LoVo (cell line): Measurements from ENCODE around the gene SNX30.

Experiments used
- DNase-seq: peaks from one replicate; pipeline ENCODE4 v3.0.0-alpha.2; 2016; ENCODE audit warnings: low spot score

The SNX30 gene

DNA sequence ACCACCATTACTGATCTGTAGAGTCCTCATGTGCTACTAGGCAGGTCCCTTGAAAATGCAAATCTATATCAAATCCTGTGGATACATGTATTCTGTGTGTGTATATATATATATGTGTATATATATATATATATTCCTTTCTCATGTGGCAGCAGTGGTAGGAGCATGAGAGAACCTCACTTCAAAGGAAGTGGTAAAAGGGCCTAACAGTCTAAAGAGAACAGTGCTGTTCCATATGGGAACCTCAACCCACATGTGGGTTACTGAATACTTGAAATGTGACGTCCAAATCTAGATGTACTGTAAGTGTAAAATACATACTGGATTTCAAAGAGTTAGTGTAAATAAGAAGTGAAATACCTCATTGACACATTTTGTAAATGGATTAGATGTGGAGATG is 134.8 kb downstream of the SNX30 start:
- no peak for DNase-seq

DNA sequence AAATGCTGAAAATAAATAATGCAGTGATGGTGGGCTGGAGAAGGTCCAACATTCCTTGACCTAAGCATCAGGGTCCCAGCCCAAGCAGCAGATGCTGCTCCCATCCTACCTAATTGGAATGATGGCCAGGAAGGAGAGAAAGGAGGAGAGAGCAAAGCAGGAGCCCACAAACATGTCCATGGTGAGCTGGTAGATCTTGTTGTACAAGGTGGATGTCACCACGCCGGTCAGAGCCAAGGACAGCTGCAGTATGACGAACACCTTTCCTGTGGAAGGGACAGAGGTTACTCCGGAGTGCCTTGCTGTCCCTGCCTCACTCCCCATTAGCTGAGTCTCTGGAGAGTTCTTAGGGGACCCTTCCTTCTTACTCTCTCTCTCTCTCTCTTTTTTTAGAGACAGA is 135.8 kb downstream of the SNX30 start:
- DNase-seq = no peak

DNA sequence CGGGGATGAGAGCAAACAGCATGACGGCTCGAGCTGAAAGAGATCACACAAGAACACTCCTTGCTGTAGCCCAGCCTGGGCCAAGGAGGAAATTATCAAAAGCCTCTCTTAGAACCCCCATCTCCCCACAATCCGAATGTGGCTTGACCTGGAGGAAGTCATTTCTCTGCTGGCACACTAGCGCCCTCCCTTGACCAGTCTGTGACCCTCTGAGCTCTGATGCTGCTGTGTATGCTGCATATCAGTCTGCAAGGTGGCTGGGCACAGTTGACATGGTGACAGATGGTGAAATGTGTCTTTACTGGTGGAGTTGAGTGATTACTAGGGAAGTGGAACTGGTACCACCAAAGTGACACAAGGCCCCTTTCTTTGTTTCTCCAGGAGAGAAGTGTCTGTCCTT is 136.8 kb downstream of the SNX30 start:
- no peak for DNase-seq

GRCh38 chr9:112890106-112891081 is 139.8 kb downstream of the SNX30 start, which contains the start of gene SLC46A2:
Gene SLC46A2, minus strand, starts transcription at chr9:112890876. Its CDS starts 195 bp downstream, at chr9:112890681.
- DNase-seq = no peak

DNA sequence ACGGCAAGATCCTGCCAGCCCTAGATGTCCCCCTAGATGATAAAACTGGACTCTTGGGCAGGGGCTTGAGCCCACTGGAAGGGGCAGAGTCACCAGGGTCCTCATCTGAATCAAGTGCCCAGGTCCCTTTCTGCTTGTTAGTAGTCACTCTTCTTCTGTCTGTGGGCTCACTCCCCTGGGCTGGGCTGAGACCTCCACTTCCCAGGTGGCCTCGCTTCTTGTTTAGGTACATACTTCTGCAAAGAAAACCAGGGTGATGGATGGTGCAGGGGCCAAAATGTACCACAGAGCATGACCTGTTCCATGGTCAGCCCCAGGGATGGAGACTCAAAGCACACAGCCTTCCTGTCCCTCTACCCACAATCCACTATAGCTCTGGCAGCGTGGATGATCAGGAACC is 141.0 kb downstream of the SNX30 start:
- no peak for DNase-seq

GRCh38 chr9:112892981-112893380 is 142.4 kb downstream of the SNX30 start:
- DNase-seq = no peak

DNA sequence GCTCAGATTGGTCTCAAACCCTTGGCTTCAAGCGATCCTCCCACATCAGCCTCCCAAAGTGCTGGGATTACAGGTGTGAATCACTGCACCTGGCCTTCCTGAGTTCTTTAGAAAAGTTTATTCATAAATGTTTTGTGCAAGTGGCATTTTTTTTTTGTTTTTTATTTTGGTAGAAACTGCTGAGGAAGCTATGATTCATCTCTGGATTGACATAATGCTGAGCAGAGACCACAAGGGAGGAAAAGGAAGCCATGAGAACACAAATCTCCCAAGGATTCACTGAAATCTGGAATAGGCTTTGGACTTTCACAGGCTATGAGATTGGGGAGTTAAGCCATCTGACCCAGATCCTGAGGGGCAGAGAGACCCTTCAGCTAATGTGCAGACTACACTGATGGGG is 143.5 kb downstream of the SNX30 start:
- no peak for DNase-seq

DNA sequence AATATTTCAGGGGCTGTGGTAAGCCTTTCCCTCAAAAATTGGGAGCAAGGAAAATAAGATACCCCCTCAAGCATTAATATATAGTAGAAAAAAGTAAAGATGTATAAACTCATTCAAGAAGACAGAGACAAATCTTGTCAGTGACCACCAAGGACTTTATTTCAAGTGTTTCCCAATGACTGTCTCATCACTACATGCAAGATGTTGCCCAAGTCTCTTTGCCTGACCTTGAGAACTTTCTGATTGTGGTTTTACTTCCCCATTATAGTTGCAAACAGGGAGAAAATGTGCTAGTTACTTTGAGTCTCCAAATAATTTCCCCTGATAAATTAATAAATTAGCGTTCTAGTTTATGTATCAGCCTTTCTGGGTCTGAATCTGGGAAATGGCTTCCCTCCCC is 144.1 kb downstream of the SNX30 start:
- DNase-seq = no peak

GRCh38 chr9:112896131-112896530 is 145.6 kb downstream of the SNX30 start:
- DNase-seq = no peak

- no peak for DNase-seq
Measured at GRCh38 chr9:112898872-112899311, 148.3 kb downstream of the SNX30 start.

DNA sequence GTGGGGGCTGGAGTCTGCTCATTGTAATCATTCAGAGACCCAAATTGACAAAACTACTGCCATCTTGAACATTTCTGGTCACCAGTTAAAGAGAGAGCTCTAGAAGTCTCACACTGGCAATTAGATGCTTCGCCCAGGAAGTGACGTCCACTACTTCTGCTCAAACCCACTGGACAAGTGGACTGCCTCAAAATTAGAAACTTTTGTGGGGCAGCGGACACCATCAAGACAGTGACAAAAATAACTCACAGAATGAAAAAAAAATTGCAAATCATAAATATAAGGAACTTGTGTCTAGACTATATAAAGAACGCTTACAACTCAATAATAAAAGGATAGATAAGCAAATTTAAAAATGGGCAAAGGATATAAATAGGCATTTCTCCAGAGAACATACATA is 149.9 kb downstream of the SNX30 start:
- DNase-seq = no peak

- DNase-seq = no peak
Measured at GRCh38 chr9:112900901-112901300, 150.3 kb downstream of the SNX30 start.

- no peak for DNase-seq
Measured at GRCh38 chr9:112905084-112905483, 154.5 kb downstream of the SNX30 start.

DNA sequence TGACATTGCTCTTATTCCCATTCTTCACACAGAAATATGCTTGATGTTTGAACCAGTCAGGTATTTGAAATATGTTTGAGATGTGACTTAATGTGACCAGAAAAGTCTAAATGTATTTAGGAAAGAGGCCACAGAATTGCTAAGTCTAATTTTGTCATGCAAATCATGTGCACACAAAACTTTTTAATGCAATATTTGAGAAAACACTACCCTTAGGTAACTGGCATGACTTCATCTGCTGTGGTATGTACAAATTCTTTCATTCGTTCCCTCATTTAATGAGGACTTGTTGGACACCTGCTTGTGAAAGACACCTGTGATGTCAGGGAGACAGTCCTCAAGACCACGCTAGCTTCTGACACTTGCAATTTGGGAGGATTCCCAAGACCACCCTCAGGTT is 161.2 kb downstream of the SNX30 start:
- no peak for DNase-seq

- DNase-seq = no peak
Measured at GRCh38 chr9:112912636-112913035, 162.1 kb downstream of the SNX30 start.

- no peak for DNase-seq
Measured at GRCh38 chr9:112913326-112913725, 162.8 kb downstream of the SNX30 start.

GRCh38 chr9:112914524-112914923 is 164.0 kb downstream of the SNX30 start:
- no peak for DNase-seq

- DNase-seq = peak; percentile 63
Measured at GRCh38 chr9:112917047-112917986, 166.8 kb downstream of the SNX30 start.

DNA sequence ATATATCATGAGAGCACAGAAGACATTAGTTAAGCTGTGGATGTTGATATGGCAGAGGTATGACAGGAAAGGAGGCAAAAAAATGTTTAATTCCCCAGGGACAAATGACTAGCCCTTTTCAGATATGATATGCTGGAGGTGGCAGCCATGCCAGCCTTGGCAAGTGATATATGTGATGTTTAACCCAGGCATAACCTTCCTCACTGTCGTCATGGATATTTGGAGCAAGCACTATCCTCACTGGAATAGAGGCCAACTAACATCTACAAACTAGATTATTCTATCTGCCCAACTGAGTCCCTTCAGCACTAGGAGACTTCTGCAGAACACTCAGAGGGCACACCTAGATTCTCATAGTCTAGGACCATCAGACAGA is 167.4 kb downstream of the SNX30 start:
- no peak for DNase-seq

- DNase-seq = peak; percentile 23
Measured at GRCh38 chr9:112921549-112921948, 171.0 kb downstream of the SNX30 start.
